ENCODE results near the gene VEZT. TPM values are rescaled to one million over a fixed set of nuclear protein-coding genes. Genes with fewer than 3 reads are reported as not detected.

The VEZT gene
- total RNA-seq, 1 experiment from 2014 or later, result 46.4 TPM

DNA sequence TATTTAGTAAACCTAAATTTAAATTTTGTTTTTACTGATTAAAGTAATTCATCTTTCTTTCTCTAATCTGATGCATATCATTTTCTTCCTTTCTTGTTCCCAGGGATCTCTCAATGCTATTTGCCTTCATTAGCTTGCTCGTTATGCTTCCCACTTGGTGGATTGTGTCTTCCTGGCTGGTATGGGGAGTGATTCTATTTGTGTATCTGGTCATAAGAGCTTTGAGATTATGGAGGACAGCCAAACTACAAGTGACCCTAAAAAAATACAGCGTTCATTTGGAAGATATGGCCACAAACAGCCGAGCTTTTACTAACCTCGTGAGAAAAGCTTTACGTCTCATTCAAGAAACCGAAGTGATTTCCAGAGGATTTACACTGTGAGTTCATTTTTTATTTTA, 48.6 kb downstream of the VEZT start:
- CTCF ChIA-PET, result interaction anchor here (1.6 kb wide), 1 partner anchor 268 kb away, joined by 4 read pairs; no protein-coding TSS in a partner anchor
- H3K36me3 ChIP-seq (ENCODE audit: control insufficient read depth in 1 of 2, insufficient read depth in 2 of 2, low read length in 2 of 2), result peaks cover 12 to 15% of the 10 kb centered on the region in 2 experiments
- no peaks in the 10 kb centered on the region for H3K4me1 ChIP-seq (ENCODE audit: control insufficient read depth in 1 of 2, insufficient read depth in 2 of 2, low read length in 2 of 2)

More for the DNA sequence above, 48.6 kb downstream of the VEZT start:
- Histone ChIP-seq H3K9ac (ENCODE audit: low read length) (no peak overlapping the region), H2AFZ (ENCODE audit: low read depth, low read length, poor library complexity, severe bottlenecking) (no peak overlapping the region), H3K79me2 (ENCODE audit: insufficient read depth, low read length) (no peaks in the 10 kb centered on the region), H3K27me3 (ENCODE audit: insufficient read depth, low read length) (no peaks in the 10 kb centered on the region), H3K27ac (ENCODE audit: low read depth, low read length) (no peak overlapping the region), H4K20me1 (ENCODE audit: insufficient read depth) (no peaks in the 10 kb centered on the region), H3K9me2 (ENCODE audit: insufficient read depth) (no peaks in the 10 kb centered on the region), H3K4me2 (ENCODE audit: low read length) (no peak overlapping the region), H3K9me3 (ENCODE audit: control insufficient read depth in 1 of 2, insufficient read depth in 1 of 2, low read depth in 1 of 2, low read length in 2 of 2) (no peaks in the 10 kb centered on the region), H3K4me3 (replicated peaks in 1 of 2; ENCODE audit: low read depth in 1 of 2, low read length in 2 of 2) (no peak overlapping the region)
- BruUV-seq (replicated peaks), result no TSS peak
- RAD21 ChIA-PET (ENCODE audit: low non-redundant PET in 1 of 2, low total read pairs in 2 of 2, uncharacterized antibody in 2 of 2, unreplicated experiment in 2 of 2), result no interaction called here
- POLR2A ChIA-PET, result no interaction called here
- no peak for TF ChIP-seq JUND (IDR thresholded peaks at IDR 0.05)
- no peak for TF ChIP-seq ZFX (IDR thresholded peaks at IDR 0.05)
- TF ChIP-seq FOSL1 (IDR thresholded peaks at IDR 0.05; ENCODE audit: low read depth), result no peak
- TF ChIP-seq YY1 (IDR thresholded peaks at IDR 0.05; ENCODE audit: extremely low read depth, insufficient replicate concordance, low read depth, low read length), result no peak
- TF ChIP-seq, protein P1, sequence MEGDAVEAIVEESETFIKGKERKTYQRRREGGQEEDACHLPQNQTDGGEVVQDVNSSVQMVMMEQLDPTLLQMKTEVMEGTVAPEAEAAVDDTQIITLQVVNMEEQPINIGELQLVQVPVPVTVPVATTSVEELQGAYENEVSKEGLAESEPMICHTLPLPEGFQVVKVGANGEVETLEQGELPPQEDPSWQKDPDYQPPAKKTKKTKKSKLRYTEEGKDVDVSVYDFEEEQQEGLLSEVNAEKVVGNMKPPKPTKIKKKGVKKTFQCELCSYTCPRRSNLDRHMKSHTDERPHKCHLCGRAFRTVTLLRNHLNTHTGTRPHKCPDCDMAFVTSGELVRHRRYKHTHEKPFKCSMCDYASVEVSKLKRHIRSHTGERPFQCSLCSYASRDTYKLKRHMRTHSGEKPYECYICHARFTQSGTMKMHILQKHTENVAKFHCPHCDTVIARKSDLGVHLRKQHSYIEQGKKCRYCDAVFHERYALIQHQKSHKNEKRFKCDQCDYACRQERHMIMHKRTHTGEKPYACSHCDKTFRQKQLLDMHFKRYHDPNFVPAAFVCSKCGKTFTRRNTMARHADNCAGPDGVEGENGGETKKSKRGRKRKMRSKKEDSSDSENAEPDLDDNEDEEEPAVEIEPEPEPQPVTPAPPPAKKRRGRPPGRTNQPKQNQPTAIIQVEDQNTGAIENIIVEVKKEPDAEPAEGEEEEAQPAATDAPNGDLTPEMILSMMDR (IDR thresholded peaks at IDR 0.05 in 2 of 3, conservative IDR thresholded peaks at IDR 0.05 in 1 of 3; ENCODE audit: borderline replicate concordance in 1 of 3, insufficient read depth in 1 of 3, low read depth in 2 of 3, low read length in 2 of 3), result no peak
- TF ChIP-seq POLR2AphosphoS5 (IDR thresholded peaks at IDR 0.05; ENCODE audit: low read depth, low read length), result no peak
- TF ChIP-seq, protein P2, sequence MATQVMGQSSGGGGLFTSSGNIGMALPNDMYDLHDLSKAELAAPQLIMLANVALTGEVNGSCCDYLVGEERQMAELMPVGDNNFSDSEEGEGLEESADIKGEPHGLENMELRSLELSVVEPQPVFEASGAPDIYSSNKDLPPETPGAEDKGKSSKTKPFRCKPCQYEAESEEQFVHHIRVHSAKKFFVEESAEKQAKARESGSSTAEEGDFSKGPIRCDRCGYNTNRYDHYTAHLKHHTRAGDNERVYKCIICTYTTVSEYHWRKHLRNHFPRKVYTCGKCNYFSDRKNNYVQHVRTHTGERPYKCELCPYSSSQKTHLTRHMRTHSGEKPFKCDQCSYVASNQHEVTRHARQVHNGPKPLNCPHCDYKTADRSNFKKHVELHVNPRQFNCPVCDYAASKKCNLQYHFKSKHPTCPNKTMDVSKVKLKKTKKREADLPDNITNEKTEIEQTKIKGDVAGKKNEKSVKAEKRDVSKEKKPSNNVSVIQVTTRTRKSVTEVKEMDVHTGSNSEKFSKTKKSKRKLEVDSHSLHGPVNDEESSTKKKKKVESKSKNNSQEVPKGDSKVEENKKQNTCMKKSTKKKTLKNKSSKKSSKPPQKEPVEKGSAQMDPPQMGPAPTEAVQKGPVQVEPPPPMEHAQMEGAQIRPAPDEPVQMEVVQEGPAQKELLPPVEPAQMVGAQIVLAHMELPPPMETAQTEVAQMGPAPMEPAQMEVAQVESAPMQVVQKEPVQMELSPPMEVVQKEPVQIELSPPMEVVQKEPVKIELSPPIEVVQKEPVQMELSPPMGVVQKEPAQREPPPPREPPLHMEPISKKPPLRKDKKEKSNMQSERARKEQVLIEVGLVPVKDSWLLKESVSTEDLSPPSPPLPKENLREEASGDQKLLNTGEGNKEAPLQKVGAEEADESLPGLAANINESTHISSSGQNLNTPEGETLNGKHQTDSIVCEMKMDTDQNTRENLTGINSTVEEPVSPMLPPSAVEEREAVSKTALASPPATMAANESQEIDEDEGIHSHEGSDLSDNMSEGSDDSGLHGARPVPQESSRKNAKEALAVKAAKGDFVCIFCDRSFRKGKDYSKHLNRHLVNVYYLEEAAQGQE (IDR thresholded peaks at IDR 0.05; ENCODE audit: low read depth), result no peak
- no peak for TF ChIP-seq CBX3 (IDR thresholded peaks at IDR 0.05; ENCODE audit: low read depth)
- no peak for TF ChIP-seq EZH2phosphoT487 (IDR thresholded peaks at IDR 0.05; ENCODE audit: borderline replicate concordance)
- intact Hi-C loops (cut with micrococcal nuclease), result no loop called here
- ATAC-seq (no peak), DNase-seq (ENCODE audit: low read depth, low spot score) (no peak)

Data from HCT116 (cell line).